ACC112 (cell line): Measurements from ENCODE around the gene AZIN2.

Source experiments
- H2AFZ ChIP-seq: fragments of 200-600 bp; sonication (generic); one replicate; pipeline ENCODE4 v1.6.0; 2017; ENCODE audit warnings: antibody characterized with exemption, low read length; ENCODE audit not compliant: unreplicated experiment
- H3K27ac ChIP-seq: fragments of 200-600 bp; sonication (generic); 2 replicates; pipeline ENCODE4 v1.5.1; 2014; ENCODE audit warnings: low read depth, mild to moderate bottlenecking, antibody characterized with exemption, low read length, moderate library complexity
- H3K27me3 ChIP-seq: fragments of 200-600 bp; sonication (generic); 2 replicates; pipeline ENCODE4 v1.6.1; 2014; ENCODE audit warnings: mild to moderate bottlenecking, antibody characterized with exemption, low read length, moderate library complexity, mixed read lengths; ENCODE audit not compliant: insufficient read depth
- H3K36me3 ChIP-seq: fragments of 200-600 bp; sonication (generic); 2 replicates; pipeline ENCODE4 v1.6.1; 2016; ENCODE audit warnings: mild to moderate bottlenecking, antibody characterized with exemption, low read length, moderate library complexity, mixed read lengths; ENCODE audit not compliant: insufficient read depth
- H3K4me1 ChIP-seq: fragments of 200-600 bp; sonication (generic); one replicate; pipeline ENCODE4 v1.6.1; 2016; ENCODE audit warnings: low read length, mixed read lengths; ENCODE audit not compliant: insufficient read depth, unreplicated experiment, control insufficient read depth
- H3K4me3 ChIP-seq: fragments of 200-600 bp; sonication (generic); 2 replicates; pipeline ENCODE4 v1.5.1; 2014; ENCODE audit warnings: mild to moderate bottlenecking, low read depth, low read length
- H3K79me2 ChIP-seq: fragments of 200-600 bp; sonication (generic); one replicate; pipeline ENCODE4 v1.6.0; 2016; ENCODE audit warnings: low read length; ENCODE audit not compliant: control insufficient read depth, unreplicated experiment, insufficient read depth

AZIN2 gene

GRCh38 chr1:33165809-33166208 lies 84.9 kb downstream of the AZIN2 start:
- H3K27me3 ChIP-seq, result no peaks in the 10 kb centered on the region

GRCh38 chr1:33167650-33168447 lies 86.9 kb downstream of the AZIN2 start:
- H3K4me1 ChIP-seq, result peaks cover 12% of the 10 kb centered on the region
- no peaks in the 10 kb centered on the region for H3K79me2 ChIP-seq
- H3K27ac ChIP-seq, result no peak overlapping the region
- H3K27me3 ChIP-seq, result no peaks in the 10 kb centered on the region
- no peak overlapping the region for H2AFZ ChIP-seq
- H3K36me3 ChIP-seq, result no peaks in the 10 kb centered on the region
- H3K4me3 ChIP-seq, result no peak overlapping the region

More at GRCh38 chr1:33165809-33166208, 84.9 kb downstream of the AZIN2 start:
- Histone ChIP-seq H3K27ac (no peak overlapping the region), H3K36me3 (no peaks in the 10 kb centered on the region), H2AFZ (no peak overlapping the region), H3K79me2 (no peaks in the 10 kb centered on the region), H3K4me3 (no peak overlapping the region), H3K4me1 (peaks cover 12% of the 10 kb centered on the region)

GRCh38 chr1:33168556-33169289 lies 87.8 kb downstream of the AZIN2 start:
- no peak overlapping the region for H3K27ac ChIP-seq
- H3K4me1 ChIP-seq, result peaks cover 6% of the 10 kb centered on the region
- H2AFZ ChIP-seq, result no peak overlapping the region
- H3K27me3 ChIP-seq, result no peaks in the 10 kb centered on the region
- no peaks in the 10 kb centered on the region for H3K36me3 ChIP-seq
- no peaks in the 10 kb centered on the region for H3K79me2 ChIP-seq
- H3K4me3 ChIP-seq, result no peak overlapping the region

GRCh38 chr1:33169290-33170055 lies 88.5 kb downstream of the AZIN2 start:
- Histone ChIP-seq H2AFZ (no peak overlapping the region), H3K36me3 (no peaks in the 10 kb centered on the region), H3K4me3 (no peak overlapping the region), H3K27me3 (no peaks in the 10 kb centered on the region), H3K27ac (no peak overlapping the region), H3K4me1 (no peaks in the 10 kb centered on the region), H3K79me2 (no peaks in the 10 kb centered on the region)
